ENCODE data around the gene CES4A.
A peak's percentile ranks its signal among the peaks of the same experiment; 100 is the strongest.
"Not testable (repeated sequence)": the region's sequence is repeated elsewhere in the genome, so short reads cannot be mapped to it uniquely, and the experiment has no call there.

The CES4A gene

GRCh38 chr16:67024384-67025209, 36.2 kb downstream of the CES4A start:
- DNase-seq: no peak

GRCh38 chr16:67025210-67025550, 36.8 kb downstream of the CES4A start:
- no peak for DNase-seq

- no peak for DNase-seq
Observed at GRCh38 chr16:67026570-67026969, 38.2 kb downstream of the CES4A start.

GRCh38 chr16:67027046-67027445, 38.7 kb downstream of the CES4A start:
- no peak for DNase-seq

- DNase-seq: no peak
Observed at GRCh38 chr16:67028167-67028695, 39.8 kb downstream of the CES4A start.

GRCh38 chr16:67028696-67029253, 40.4 kb downstream of the CES4A start, which contains the start of gene CBFB:
Gene CBFB, plus strand, starts transcription at chr16:67029149. Its CDS starts 259 bp downstream, at chr16:67029408.
- peak; percentile 79 for DNase-seq

GRCh38 chr16:67029254-67030096, 41.1 kb downstream of the CES4A start:
- DNase-seq: no peak

GRCh38 chr16:67030221-67030962, 42.0 kb downstream of the CES4A start:
- DNase-seq: no peak

- DNase-seq: no peak
Observed at GRCh38 chr16:67034487-67034886, 46.1 kb downstream of the CES4A start.

GRCh38 chr16:67035364-67035763, 47.0 kb downstream of the CES4A start:
- DNase-seq: no peak

- no peak for DNase-seq
Observed at GRCh38 chr16:67036323-67036741, 47.9 kb downstream of the CES4A start.

GRCh38 chr16:67039260-67040020, 51.1 kb downstream of the CES4A start:
- no peak for DNase-seq

GRCh38 chr16:67040166-67040565, 51.8 kb downstream of the CES4A start:
- no peak for DNase-seq

- DNase-seq: no peak
Observed at GRCh38 chr16:67040906-67041305, 52.5 kb downstream of the CES4A start.

- not testable (repeated sequence) for DNase-seq
Observed at GRCh38 chr16:67041520-67041919, 53.1 kb downstream of the CES4A start.

GRCh38 chr16:67043420-67043819, 55.0 kb downstream of the CES4A start:
- no peak for DNase-seq

- DNase-seq: no peak
Observed at GRCh38 chr16:67050796-67051195, 62.4 kb downstream of the CES4A start.

GRCh38 chr16:67052399-67052798, 64.0 kb downstream of the CES4A start:
- DNase-seq: no peak

GRCh38 chr16:67053767-67054334, 65.5 kb downstream of the CES4A start:
- no peak for DNase-seq

GRCh38 chr16:67054901-67055300, 66.5 kb downstream of the CES4A start:
- no peak for DNase-seq

GRCh38 chr16:67055712-67056487, 67.5 kb downstream of the CES4A start:
- DNase-seq: no peak

All from GDM1 (cell line).